ENCODE results near the gene IL20RA.

GRCh38 chr6:137056121-137056880 lies 11.5 kb upstream of the IL20RA start:
- TF ChIP-seq CTCF (IDR thresholded peaks at IDR 0.05) = no peak
- TF ChIP-seq POLR2A (IDR thresholded peaks at IDR 0.05) = no peak
